ENCODE measurements around the gene TMEM217. TPM values are rescaled to one million over a fixed set of nuclear protein-coding genes. Genes with fewer than 3 reads are reported as not detected.
A peak's percentile ranks its signal among the peaks of the same experiment; 100 is the strongest.

Gene TMEM217
- total RNA-seq, 1 donor from 2014 or later = 4.0 TPM

DNA sequence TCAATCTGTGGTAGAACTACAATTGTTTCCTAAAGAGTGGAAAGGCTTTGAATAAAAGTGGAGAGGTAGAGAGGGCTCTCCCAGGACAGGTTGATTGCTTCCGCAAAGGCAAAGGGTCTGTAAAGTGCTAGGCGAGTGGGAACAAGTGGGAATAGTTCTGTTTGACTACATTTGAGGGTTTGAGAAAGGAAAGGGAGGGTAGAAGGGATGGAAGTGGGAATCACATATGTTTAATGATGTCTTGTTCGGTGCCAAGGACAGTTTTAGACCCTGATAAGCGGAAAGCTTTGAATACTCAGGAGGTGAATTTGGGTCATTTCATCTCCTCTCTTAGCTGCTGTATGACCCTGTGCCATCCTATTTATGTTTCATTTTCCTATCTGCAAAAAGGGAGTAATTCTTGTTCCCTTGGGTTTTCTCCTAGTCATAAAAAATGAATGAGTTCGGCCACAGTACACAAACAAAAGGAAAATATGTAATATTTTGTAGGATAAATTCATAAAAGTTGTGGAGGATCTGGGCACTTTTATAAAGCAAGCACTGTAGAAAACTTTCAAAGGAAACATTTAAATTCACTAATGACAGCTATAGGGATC, 89.7 kb downstream of the TMEM217 start:
- H3K4me1 Mint-ChIP-seq (ENCODE audit: low read depth) = peaks cover 37% of the 10 kb centered on the region
- H3K4me3 Mint-ChIP-seq (ENCODE audit: unreplicated experiment) = peak overlapping the region; percentile 88

DNA sequence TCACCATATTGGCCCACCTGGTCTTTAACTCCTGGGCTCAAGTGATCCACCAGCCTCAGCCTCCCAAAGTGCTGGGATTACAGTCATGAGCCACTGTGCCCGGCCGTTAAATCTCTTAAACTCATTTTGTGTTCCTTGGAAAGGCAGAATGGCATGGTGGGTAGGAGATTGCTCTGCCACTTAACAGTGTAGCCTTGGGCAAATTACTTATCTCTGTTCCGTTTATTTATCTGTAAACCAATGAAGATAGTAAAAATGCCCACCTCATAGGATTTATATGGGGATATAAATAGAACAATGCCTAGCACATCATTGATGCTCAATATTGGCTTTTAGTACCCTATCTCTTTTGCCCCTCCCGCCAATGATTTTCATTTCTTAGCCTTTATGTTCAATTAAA, 95.2 kb downstream of the TMEM217 start:
- DNase-seq (ENCODE audit: low spot score) = no peak
- no peaks in the 10 kb centered on the region for H3K9me3 Mint-ChIP-seq (ENCODE audit: low read depth)
- H3K27ac Mint-ChIP-seq (ENCODE audit: unreplicated experiment) = no peak overlapping the region
- no peak overlapping the region for H3K4me3 Mint-ChIP-seq (ENCODE audit: unreplicated experiment)
- no peaks in the 10 kb centered on the region for H3K36me3 Mint-ChIP-seq (ENCODE audit: low read depth)
- H3K27me3 Mint-ChIP-seq (ENCODE audit: low read depth) = no peaks in the 10 kb centered on the region
- peaks cover 17% of the 10 kb centered on the region for H3K4me1 Mint-ChIP-seq (ENCODE audit: low read depth)
- TF ChIP-seq, protein P1, sequence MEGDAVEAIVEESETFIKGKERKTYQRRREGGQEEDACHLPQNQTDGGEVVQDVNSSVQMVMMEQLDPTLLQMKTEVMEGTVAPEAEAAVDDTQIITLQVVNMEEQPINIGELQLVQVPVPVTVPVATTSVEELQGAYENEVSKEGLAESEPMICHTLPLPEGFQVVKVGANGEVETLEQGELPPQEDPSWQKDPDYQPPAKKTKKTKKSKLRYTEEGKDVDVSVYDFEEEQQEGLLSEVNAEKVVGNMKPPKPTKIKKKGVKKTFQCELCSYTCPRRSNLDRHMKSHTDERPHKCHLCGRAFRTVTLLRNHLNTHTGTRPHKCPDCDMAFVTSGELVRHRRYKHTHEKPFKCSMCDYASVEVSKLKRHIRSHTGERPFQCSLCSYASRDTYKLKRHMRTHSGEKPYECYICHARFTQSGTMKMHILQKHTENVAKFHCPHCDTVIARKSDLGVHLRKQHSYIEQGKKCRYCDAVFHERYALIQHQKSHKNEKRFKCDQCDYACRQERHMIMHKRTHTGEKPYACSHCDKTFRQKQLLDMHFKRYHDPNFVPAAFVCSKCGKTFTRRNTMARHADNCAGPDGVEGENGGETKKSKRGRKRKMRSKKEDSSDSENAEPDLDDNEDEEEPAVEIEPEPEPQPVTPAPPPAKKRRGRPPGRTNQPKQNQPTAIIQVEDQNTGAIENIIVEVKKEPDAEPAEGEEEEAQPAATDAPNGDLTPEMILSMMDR (IDR thresholded peaks at IDR 0.05) = no peak

More for the DNA sequence above, 89.7 kb downstream of the TMEM217 start:
- DNase-seq (ENCODE audit: low spot score) = no peak
- Mint-ChIP-seq H3K36me3 (ENCODE audit: low read depth) (peaks cover 2% of the 10 kb centered on the region), H3K27me3 (ENCODE audit: low read depth) (no peaks in the 10 kb centered on the region), H3K27ac (ENCODE audit: unreplicated experiment) (peak overlapping the region; percentile 13), H3K9me3 (ENCODE audit: low read depth) (no peaks in the 10 kb centered on the region)
- TF ChIP-seq, protein P1 (IDR thresholded peaks at IDR 0.05) = no peak

Other genes starting within 250 kb of the TMEM217 start
- 11.3 to 15.1 TPM (median 13.0 TPM) in 3 replicates for gene PIM1, start 88.0 kb downstream of the TMEM217 start, total RNA-seq
- 10.9 to 11.5 TPM (median 10.9 TPM) in 3 replicates for gene TBC1D22B, start 372 bp downstream of the TMEM217 start, total RNA-seq
- 18.6 to 21.4 TPM (median 19.5 TPM) in 3 replicates for gene RNF8, start 95.8 kb upstream of the TMEM217 start, total RNA-seq
- gene CMTR1, start 175.1 kb upstream of the TMEM217 start, total RNA-seq = 28.1 to 36.1 TPM (median 30.2 TPM) in 3 replicates
- gene CCDC167, start 241.7 kb upstream of the TMEM217 start, total RNA-seq = 28.3 to 34.0 TPM (median 29.9 TPM) in 3 replicates

Measured in chondrocyte (in vitro differentiated cells).